ENCODE data around the gene LRG1.

The LRG1 gene

DNA sequence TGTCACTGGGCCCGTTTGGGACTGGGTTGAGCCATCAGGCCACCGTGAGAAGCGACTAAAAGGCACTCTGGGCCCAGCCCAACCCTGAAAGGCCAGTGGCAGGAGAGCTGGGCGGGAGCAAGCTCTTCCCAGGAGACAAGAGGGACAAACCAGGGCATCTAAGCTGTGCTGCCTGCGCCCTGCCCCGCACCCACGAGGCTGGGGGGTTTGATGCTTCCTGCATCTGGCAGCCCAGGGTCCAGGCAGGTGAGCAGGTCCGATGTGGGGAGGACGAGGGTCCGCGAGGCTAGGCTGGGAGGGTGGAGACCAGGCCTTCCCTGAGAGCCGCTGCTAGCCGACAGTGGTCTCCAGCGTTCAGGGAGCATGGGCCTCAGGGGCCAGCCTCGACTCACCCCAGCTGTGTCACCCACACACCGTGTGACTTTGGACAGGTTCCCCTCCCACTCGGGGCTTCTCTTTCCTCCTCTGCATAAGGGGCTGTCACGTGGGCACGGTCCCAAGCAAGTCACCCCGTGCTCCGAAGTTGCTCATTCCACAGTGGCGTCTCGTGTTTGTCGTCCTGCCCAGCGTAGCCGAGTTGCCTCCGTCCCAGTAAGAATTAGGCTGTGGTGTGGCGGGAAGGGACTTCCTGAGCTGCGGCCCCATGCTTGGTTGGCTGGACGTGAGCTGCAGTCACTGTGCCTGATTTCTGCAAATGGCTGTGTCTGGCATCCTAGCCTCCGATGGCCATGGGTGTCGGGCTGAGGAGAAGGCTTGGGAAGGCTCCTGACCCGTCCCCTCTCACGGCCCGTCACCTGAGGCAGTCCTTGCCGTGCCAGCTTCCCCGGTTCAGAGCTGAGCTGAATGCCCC is 37.3 kb downstream of the LRG1 start:
- intact Hi-C loops (cut with DNase I) = no loop called here
- DNase-seq = no peak

DNA sequence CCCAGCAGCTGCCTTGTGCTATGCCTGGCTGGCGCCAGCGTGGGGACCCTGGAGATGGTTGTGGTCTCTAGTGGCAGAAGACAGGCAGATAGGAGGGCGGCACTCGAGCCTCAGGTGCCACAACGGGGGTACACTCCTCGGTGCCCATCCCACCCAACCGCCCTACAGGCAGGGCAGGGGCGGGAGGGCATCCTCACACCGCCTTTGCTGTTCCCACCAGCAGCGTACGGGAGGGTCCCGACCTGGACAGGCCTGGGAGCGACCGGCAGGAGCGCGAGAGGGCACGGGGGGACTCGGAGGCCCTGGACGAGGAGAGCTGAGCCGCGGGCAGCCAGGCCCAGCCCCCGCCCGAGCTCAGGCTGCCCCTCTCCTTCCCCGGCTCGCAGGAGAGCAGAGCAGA is 38.1 kb downstream of the LRG1 start:
- intact Hi-C loops (cut with DNase I) = no loop called here
- DNase-seq = no peak

DNA sequence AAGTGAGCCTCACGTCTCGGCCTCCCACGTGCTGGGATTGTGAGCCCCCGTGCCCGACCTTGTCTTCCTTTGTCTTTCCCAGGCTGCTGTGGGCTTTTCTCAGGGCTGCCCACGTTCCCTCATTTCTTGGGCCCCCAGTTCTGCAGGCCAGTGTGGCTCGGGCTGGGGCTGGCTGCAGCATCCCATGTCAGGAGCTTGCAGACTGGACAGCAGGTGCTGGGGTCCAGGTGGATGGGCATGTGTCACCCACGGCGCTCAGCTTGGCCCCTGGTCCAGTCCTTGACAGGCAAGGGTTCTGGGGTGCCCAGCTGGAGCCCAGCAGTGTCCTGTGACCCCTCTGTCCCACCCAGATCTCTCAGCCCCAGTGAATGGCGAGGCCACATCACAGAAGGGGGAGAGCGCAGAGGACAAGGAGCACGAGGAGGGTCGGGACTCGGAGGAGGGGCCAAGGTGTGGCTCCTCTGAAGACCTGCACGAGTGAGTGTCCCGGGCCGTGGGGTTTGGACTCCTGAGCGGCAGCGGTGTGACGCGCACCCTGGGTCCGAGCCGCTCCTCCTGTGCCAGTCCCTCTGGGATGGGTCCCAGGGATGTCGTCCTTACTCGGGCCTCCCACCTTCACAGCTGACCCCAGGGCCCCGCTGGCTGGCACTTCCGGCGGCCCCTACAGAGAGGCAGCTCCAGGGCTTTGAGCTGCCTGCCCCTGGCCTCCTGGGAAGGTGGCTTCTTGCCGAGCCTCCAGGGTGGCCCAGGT is 38.8 kb downstream of the LRG1 start:
- intact Hi-C loops (cut with DNase I) = no loop called here
- no peak for DNase-seq

DNA sequence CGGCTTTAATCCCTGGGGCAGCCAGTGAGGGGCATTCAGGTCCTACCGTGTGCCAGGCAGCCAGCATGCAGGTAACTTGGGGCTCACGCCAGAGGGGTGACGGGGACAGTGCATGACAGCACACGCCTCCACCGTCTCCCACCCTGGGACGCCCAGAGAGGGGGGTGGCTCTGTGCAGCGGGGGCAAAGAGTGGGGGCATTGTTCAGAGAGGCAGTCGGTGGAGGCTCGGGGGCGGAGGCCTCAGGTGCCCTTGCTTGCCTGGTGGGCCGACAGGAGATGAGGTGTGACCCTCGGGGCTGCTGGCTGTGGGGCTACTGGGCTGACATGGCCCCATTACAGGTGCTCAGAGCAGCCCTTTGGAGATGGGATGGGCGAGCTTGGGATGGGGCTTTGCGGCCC is 40.0 kb downstream of the LRG1 start:
- no peak for DNase-seq
- intact Hi-C loops (cut with DNase I) = no loop called here

DNA sequence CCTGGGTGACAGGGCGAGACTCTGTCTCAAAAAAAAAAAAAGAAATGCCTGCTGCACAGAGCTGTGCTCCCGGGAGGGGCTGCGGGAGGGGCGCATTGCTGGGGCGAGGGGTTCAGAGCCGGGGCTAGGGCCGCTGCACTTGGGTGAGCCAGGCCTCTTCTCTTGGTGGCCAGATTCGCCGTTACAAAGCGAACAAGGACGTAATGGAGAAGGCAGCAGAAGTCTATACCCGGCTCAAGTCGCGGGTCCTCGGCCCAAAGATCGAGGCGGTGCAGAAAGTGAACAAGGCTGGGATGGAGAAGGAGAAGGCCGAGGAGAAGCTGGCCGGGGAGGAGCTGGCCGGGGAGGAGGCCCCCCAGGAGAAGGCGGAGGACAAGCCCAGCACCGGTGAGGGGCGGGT is 40.5 kb downstream of the LRG1 start:
- intact Hi-C loops (cut with DNase I) = no loop called here
- no peak for DNase-seq

DNA sequence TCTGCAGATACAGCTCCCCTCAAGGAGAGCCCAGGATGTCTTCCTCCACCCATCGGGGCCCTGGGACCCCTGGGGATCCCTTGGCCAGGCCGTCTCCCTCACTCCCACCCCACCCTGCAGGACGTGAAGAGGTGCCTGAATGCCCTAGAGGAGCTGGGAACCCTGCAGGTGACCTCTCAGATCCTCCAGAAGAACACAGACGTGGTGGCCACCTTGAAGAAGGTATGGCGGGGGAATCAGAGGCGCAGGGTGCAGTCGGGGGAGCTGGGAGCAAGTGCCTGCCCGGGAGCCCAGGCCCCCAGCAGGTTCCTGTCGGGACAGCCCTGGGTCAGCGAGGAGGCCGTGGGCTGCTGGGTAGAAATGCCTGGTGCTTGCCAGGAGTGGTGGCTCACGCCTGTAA is 41.1 kb downstream of the LRG1 start:
- no peak for DNase-seq
- intact Hi-C loops (cut with DNase I) = no loop called here

DNA sequence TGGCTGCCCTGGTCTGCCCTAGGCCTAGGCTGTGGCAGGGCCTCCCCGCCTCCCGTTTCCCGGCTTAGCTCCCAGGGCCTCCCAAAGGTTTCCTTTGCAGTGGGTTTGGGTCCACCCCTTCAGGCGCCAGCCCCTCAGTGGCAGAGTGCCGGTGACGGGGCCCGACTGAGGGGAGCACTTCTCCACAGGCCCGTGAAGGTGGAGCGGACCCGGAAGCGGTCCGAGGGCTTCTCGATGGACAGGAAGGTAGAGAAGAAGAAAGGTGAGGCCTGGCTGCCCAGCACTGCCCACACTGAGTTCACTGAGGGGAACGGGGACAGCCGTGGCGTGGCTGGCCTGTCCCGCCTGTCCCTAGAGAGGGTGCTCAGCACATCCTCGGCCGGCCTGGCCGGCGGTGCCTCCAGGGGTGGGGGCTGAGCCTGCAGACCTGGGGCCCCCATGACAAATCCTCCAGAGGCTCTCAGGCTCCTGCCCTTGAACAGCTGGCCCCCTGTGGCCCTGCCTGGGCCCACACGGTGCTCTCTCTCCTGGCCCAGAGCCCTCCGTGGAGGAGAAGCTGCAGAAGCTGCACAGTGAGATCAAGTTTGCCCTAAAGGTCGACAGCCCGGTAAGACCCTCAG is 42.0 kb downstream of the LRG1 start:
- intact Hi-C loops (cut with DNase I) = no loop called here

DNA sequence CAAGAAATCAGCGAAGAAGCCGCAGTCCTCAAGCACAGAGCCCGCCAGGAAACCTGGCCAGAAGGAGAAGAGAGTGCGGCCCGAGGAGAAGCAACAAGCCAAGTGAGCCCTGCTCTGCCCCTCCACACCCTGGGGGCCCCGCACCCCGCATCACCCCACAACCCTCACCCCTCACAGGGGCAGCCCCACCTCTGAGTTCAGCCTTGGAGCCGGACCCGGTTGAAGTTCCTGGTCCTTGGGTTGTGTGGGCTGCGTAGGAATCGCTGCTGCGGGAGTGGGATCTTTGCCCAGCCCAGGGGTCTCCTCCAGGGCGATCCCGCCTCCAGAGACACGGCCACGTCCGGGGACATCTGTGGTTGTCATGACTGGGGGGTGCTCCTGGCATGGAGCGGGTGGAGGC is 43.5 kb downstream of the LRG1 start:
- intact Hi-C loops (cut with DNase I) = no loop called here
- no peak for DNase-seq

More for the DNA sequence above, 42.0 kb downstream of the LRG1 start:
- no peak for DNase-seq

DNA sequence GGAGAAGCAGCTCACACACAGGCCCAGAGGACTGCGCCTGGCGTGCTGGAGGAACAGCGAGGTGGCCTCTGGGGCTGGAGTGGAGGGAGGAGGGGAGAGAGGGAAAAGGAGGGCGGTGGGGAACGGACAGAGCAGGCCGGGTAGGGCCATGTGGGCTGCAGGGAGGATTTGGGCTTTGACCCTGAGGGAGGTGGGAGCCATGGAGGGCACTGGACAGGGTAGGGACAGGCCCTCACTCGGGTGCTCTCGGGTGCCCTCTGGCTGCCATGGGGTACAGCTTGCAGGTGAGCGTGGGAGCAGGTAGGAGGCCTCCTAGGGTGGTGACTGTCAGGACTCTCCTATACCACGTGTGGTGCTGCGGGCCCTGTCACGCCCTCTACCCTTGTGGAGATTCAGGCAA is 44.4 kb downstream of the LRG1 start:
- DNase-seq = peak; percentile 11 to 91 (median 72)
- intact Hi-C loops (cut with DNase I) = no loop called here

DNA sequence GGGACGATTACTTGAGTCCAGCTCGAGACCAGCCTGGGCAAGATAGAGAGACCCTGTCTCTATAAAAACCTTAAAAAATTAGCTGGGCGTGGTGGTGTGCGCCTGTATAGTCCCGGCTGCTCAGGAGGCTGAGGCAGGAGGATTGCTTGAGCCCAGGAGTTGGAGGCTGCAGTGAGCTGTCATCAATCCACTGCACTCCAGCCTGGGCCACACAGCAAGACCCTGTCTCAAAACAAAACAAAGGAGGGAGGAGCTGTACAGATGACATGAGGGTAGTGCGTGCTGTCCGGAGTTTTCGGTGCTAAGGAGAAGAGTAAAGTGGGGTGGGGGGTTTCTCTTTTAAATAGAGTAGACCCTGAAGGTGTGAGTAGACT is 45.2 kb downstream of the LRG1 start:
- intact Hi-C loops (cut with DNase I) = no loop called here
- DNase-seq = no peak

DNA sequence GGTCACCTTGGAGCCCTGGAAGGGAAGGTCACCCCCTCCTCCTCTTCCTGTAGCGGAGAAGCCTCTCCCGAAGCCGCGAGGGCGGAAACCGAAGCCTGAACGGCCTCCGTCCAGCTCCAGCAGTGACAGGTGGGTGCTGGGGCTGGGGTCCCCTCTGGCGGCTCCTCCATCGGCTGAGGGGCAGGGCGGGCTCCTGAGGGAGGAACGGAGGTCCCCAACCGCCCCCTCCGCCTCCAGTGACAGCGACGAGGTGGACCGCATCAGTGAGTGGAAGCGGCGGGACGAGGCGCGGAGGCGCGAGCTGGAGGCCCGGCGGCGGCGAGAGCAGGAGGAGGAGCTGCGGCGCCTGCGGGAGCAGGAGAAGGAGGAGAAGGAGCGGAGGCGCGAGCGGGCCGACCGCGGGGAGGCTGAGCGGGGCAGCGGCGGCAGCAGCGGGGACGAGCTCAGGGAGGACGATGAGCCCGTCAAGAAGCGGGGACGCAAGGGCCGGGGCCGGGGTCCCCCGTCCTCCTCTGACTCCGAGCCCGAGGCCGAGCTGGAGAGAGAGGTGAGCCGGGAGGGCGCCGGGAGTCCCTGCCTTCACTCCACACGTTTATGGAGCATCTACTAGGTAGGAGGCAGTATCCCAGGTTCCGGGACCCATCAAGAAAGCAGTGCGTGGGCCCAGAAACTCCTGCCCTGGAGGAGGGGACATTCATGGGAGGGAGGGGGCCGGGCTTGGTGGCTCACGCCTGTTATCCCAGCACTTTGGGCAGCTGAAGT is 45.7 kb downstream of the LRG1 start:
- no peak for DNase-seq
- intact Hi-C loops (cut with DNase I) = no loop called here

DNA sequence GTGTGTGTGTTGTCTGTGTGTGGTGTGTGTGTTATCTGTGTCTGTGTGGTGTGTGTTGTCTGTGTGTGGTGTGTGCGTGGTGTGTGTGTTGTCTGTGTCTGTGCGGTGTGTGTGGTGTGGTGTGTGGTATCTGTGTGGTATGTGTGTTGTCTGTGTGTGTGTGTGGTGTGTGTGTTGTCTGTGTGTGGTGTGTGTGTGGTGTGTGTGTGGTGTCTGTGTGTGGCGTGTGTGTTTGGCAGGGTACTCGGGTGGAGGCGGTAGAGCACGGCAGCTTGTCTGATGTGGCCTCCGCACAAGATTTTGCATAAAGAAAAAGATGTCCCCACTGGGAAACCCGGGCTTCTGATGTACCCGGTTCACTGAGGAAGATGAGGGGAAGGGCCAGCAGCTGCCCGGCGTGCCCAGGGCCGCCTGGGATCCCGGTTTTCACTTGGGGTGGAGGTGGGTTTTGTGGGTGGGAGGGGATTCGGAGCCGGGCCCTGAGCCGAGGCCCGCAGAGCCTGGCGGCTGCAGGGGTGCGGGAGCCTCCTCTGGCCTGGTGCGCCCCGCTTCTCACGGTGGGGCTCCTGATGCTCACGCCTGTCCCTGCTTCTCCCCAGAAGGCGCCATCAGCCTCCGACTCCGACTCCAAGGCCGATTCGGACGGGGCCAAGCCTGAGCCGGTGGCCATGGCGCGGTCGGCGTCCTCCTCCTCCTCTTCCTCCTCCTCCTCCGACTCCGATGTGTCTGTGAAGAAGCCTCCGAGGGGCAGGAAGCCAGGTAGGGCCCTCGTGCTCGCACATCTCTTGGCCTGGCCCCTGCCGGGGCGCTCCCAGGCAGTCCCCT is 46.5 kb downstream of the LRG1 start:
- intact Hi-C loops (cut with DNase I) = no loop called here
- DNase-seq = peak in 8 of 42 donors; percentile 18 to 54 (median 36)

DNA sequence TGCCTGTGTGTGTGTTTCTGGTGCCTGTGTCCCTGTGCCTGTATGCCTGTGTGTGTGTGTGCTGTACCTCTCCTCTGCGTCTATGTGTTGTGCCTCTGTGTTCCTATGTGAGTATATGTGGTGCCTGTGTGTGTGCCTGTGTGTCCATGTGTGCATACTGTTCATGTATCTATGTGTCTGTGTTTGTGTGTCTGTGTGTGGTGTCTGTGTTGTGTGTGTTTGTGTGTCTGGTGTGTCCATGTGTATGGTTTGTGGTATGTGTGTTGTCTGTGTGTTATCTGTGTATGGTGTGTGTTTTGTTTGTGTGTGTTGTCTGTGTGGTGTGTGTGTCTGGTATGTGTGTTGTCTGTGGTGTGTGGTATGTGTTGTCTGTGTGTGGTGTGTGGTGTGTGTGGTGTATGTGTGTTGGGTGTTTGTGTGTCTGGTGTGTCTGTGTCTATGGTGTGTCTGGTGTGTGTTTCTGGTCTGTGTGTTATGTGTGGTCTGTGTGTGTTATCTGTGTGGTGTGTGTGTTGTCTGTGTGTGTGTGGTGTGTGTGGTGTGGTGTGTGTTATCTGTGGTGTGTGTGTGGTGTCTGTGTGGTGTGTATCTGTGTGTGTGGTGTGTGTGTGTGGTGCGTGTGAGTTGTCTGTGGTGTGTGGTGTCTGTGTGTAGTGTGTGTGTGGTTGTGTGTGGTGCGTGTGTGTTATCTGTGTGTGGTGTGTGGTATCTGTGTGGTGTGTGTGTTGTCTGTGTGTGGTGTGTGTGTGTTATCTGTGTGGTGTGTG is 47.3 kb downstream of the LRG1 start:
- intact Hi-C loops (cut with DNase I) = no loop called here
- DNase-seq = no peak

DNA sequence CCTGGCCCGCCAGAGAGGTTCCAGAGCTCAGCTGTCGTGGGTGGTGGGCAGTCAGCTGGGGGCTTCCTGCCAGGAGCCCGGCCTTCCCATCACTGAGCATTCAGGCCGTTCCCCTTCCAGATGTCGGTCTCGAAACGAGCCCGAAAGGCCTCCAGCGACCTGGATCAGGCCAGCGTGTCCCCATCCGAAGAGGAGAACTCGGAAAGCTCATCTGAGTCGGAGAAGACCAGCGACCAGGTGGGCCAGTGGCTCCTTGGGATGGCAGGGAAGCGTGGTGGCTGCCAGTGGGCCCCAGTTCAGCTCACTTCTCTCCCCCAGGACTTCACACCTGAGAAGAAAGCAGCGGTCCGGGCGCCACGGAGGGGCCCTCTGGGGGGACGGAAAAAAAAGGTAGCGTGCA is 48.4 kb downstream of the LRG1 start:
- intact Hi-C loops (cut with DNase I) = no loop called here
- no peak for DNase-seq

DNA sequence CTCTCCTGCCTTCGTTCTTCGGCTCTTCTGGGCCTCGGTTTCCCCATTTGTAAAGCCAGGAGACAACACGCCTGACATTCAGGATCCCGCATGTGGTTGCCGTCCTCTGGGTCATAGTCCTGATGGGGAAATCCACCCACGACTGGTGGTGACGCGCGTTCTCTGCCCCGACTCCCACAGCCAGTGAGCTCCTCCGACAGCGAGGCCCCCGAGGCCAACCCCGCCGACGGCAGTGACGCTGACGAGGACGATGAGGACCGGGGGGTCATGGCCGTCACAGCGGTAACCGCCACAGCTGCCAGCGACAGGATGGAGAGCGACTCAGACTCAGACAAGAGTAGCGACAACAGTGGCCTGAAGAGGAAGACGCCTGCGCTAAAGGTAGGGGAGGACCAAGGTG is 51.3 kb downstream of the LRG1 start:
- DNase-seq = no peak
- intact Hi-C loops (cut with DNase I) = no loop called here

DNA sequence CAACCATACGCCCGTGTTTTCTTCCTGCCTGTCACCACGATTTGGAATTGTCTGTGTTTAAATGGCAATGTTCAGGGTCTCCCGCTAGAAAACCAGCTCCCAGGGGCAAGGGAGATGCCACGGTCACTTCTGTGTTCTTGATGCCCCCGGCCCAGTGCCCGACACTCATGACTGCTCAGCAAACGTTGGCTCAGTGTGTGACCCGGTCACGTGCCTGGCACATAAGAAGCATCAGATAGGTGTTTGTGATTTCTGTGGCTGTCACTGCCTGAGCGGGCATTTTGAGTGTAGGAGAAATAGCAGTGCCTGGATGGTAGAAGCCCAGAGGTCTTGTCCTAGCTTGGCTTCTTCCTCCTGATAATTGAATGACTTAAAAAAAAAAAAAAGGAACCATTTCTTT is 52.3 kb downstream of the LRG1 start:
- DNase-seq = no peak
- intact Hi-C loops (cut with DNase I) = no loop called here

Measured in head of caudate nucleus (tissue), 42 donors.